NCI-H460 (cell line): ENCODE results near the gene RNF212. TPM values are rescaled to one million over a fixed set of nuclear protein-coding genes. Genes with fewer than 3 reads are reported as not detected.

Experiments used
- DNase-seq: peaks from one replicate; pipeline ENCODE4 v3.0.0-alpha.2; 2016; ENCODE audit warnings: low read depth; ENCODE audit errors: extremely low read depth
- total RNA-seq: library from RNA; depleted of rRNA; stranded (reverse); fragments of >200 nt; shearing (Covaris generic); gene quantifications from 2 replicates; pipeline ENCODE4 v1.2.3, GENCODE V29; 2014

RNF212 gene
- total RNA-seq, 1 experiment from 2014 or later: 9.9 TPM

DNA sequence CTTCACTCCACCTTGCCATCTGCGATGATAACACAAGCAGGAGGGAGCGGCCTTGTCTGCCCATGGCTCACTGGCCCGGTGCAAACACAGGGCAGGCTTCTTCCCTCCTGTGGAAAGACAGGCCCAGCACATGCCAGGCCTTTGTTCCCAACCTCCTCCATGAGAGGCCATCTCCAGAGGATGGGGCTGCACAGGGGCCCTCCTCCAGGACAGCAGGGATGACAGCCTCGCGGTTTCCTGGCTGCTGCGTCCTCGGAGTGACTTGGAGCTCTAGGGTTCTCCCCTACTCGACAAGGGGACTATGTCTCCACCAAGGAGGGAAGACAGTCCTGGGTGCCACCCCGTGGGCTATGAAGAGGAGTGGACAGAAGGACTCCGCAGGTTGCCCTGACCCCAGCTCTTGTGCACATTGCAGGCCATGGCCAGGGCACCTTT lies 21.8 kb downstream of the RNF212 start:
- no peak for DNase-seq

DNA sequence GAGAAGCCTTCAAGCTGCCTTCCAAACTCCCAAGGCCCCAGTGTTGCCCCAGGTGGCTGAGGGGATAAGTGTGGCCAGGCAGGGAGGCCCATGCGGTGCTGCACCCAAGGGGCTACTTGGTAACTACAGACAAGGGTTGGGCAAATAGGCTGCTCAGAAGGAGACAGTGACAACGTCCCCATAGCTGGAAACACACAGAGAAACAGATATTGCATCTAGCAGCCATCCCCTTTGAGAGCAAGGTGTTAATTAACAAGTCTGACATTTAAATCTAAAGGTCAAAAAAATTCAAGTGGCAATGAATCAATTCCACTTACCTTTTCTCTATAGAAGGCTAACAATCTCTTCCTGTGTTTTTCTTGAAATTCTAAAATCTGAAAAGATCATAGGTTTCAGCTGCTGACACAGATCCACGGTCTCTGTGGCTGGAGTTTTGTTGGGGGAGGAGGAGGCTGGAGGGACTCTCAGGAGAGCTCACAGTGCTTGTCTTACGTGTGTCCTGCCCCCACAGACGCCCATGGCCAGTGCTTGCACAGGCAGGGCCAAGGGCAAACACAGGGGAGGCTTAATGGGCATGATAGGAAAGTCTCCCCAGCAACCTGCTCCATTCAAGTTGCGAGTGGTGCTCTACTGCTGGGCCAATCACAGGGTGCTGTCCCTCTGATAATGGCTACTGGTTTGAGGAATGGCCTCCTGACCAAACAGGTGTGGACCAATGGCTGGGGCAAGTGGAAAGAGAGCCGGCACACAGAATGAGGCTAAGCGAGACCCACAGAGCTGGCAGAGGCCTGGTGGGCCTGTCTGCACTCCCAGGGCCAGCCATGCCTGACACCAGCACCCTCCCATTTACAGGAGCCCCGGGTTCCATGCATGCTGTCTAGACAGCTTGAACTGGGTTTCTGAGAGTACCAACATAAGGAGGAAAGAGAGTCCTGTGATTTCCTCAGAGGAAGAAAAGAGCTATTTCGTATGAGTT lies 22.6 kb downstream of the RNF212 start:
- no peak for DNase-seq

DNA sequence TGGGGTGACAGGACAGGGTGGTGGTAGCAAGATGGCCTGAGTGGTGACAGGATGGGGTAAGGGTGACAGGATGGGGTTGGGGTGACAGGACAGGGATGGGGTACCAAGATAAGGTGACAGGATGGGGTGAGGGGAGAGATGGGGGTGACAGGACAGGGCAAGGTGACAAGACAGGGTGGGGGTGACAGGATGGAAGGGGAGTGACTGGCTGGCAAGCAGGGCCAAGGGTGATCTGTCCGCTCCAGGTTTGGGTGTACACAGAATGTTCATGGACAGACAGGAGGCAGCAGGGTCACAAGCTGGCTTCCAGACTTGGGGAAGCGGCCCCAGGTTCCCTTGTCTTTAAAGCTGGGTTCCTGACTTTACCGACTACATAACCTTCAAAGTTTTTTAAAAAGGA lies 23.3 kb downstream of the RNF212 start:
- no peak for DNase-seq

DNA sequence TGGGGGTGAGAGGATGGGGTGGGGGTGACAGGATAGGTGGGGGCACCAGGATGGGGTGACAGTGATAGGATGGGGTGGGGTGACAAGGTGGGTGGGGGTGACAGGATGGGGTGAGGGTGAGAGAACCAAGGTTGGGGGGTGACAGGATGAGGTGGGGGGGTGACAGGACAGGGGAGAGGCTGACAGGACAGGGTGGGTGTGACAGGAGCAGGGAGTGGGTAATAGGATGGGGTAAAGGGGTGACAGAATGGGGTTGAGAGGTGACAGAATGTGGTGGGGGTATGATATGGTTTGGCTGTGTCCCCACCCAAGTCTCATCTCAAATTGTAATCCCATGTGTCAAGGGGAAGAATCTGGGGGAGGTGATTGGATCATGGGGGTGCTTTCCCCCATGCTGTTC lies 26.0 kb downstream of the RNF212 start:
- DNase-seq: no peak

DNA sequence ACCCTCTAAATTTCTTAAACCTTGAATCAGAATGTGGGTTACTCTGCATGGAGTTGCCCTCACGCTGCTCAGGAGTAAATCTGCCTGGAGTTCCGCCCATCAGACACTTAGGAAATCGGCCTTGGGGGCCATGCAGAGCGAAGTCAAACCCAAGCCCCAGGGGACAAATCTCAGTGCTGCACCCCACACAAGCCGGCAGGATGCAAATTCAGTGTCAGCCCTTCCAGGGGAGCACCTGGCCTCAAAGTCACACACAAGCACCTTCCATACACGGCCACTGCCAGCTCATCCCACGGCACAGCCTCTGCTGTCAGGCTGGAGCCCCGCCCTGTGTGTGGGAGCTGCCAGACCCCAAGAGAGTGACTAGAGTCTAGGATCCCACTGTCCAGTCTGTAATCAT lies 27.4 kb downstream of the RNF212 start:
- no peak for DNase-seq

DNA sequence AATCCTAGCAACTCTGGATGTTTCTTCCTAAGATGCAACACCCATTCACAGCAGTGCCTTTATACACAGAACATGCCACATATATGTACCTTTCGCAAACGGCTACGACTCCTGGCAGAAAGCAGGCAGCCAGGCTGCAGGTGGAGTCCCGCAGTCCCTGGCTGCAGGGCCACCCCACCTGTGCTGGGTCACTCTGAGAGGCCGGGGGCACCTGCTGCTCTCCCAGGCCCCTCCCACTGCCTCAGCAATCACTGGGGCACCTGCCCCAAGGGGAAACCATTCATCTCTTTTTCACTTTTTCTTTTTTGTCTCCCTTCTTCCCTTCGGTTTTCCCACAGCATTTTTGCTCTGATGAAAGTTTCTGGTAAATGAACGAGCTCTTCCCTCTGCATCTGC lies 28.0 kb downstream of the RNF212 start:
- no peak for DNase-seq

DNA sequence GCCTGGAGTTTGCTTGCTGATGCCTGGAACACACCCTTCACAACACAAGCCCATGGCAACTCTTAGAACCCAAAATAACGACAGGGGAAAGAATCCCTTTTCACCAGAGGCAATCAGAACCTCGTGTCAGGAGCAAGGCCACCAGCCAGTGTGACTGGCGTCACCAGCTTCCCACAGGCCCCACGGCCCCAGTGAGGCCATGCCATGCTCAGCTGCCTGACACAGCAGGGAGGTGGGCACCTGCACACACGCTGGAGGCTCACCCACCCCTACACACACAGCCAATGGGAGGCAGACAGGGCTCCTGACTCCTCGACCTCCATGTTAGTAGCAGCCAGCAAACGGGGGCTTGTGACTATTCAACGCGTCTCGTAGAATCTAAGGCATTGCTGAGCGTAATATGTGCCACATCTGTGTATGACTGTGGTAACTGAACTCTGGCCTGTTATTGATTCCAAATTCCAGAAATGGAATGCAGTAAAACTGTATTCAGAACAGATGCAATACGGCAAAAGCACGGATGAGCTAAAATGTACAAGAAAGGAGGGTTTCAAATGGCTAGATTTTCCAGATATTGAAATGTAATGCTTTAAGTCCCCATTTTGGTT lies 28.5 kb downstream of the RNF212 start:
- no peak for DNase-seq

DNA sequence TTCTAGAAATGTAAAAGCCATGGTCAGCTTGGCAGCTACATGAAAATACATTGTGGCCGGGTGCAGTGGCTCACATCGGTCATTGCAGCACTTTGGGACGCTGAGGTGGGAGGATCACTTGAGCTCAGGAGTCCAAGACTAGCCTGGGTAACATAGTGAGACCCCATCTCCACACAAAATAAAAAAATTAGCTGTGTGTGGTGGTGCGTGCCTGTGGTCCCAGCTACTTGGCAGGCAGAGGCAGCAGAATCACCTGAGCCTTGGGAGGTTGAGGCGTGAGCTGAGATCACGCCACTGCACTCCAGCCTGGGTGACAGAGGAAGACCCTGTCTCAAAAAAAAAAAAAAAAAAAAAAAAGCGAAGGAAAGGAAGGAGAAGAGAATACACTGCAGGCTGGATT lies 29.0 kb downstream of the RNF212 start:
- DNase-seq: no peak

DNA sequence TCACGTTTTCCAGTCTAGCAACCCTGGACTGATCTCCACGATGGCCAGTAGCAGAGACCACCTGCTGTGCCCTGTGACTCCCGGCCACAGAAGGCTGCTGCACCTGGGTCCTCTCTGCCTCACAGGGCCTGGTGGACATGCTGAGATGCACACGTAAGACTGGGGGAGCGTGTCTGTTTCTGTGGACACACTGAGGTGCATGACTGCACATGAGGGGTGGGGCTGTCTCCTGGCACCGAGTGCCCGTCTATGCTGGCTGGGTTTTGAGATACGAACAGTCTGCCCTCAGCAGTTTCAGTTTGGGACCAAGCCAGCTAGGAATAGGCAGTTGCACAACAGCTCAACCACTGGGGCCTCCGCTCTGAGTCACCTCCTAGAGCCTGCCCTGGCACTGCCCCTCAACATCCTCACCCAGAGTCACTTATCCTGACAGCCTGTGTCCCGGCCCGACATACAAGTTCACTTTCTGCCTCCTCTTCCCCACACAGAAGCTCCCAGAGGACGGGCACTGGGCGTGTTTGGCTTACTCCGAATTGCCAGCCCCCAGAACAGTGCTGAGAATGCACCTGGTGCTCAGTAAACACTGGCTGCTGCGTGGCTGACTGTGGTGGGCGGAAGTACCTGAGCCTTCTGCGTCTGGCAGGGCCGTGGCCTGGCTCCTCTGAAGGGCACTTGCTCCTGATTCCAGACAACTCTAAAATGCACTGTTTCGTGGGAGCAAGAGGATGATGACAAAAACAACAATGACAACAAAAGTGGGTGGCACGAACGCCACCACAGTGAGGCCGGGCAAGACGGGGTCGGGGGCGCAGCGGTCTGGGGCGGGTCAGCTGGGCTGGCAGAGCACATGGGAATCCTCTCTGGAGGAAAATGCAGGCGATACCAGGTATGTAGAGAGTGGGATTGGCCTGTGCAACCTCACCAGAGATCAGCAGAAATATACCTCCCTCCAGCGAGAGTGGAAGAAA lies 30.9 kb downstream of the RNF212 start:
- peak; percentile 95 for DNase-seq

DNA sequence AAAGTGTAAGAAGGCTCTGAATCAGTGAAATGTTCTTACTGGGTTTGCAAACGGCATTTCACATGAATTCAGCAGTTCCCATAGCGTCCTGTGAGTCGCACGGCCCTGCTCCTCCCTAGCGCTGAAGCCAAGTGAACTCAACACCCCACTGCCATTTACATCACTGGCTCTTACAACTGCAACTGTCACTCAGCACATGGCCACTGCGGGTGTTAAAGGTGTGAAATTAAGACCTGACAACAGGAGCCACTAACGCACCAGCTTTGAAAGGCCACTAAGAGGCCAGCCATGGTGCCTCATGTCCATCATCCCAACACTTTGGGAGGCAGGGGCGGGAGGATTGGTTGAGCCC lies 31.7 kb downstream of the RNF212 start:
- DNase-seq: peak; percentile 93

DNA sequence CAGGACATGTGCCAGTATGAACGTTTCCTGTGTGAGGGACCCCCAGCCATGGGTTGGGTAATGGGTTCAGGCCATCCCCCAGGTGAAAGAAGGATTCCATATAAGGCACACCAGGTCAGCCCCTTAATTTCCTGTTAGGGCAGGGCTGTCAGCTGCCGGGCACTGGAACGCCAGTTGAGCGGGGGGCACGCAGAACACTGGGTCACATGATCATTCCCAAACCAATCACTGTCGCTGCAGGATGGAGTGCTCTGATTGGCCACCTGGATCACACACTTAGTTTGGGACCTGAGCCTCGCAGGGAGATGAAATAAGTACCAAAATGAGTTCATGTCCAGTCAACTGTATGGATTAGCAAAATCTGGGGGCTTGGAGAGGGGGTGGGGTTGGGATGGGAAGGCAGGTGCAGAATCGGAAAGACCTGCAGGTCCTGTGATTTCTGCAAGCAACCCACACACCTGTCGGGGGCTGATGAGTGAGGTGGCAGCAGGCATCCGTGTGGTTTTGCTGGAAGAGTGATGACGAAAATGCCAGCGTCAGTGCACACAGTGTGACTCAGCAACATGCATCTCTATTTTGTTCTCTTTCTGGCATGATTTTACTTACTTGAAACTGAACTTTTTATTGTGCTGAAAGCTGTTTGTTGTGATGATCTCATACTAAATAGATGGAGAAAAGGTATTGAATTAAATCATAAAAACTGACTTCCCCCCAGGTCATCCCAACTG lies 32.2 kb downstream of the RNF212 start:
- DNase-seq: peak; percentile 65

DNA sequence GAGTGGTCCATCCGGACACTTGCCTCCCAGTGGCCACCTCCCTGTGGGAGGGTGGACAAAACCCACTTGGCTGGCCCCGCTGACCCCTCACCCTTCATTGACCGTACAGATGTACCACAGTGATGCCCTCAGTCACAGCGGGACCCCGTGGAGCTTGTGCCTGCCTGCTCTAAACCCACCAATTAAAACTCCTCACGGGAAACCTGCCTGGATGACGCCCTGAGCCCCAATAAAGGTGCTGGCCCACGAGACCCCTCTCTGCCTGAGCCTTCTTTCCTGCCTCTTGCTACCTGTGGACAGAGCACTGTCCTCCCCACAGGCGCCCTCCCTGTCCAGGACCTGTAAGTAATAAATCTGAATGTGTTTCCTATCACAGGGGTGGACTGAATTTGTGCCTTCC lies 32.9 kb downstream of the RNF212 start:
- DNase-seq: no peak

DNA sequence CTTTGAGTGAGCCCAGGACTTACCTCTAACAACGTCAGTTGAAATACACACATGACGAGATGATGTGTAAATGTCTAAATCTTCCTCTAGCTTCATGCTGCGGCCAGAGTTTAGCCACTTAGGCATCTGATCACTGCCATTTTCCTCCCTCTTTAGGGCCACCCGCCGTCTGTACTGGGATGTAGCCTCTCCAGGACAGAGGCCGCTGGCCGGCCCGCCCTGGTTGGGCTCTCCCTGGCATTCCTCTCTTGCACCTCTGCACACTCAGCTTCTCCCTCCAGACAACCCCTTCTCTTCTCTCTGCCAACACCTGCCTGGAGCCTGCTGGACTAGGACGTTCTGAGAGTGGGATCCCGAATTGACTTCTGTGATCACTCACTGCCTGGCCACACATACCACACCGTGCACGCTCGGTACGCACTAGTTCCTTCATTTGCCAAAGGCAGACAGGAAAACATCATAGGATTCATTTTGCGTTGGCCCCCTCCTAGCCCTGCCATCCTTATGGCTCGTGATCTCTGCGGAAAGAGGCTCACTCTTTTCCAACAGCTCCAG lies 33.6 kb downstream of the RNF212 start:
- no peak for DNase-seq

DNA sequence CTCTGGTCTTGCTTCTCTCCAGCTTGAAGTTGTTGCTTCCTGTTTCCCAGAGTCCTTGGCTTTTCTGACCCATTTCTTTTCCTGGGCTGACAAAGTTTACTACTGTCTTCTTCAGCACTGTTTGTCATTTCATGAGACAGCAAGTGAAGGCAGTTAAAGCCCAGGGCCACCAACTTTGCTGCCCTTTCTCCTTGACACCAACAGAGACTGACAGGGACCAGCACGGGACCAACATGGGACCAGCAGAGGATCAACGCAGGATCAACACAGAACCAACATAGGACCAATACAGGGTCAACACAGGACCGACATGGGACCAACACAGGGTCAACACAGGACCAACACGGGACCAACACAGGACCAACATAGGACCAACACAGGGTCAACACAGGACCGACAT lies 34.9 kb downstream of the RNF212 start:
- DNase-seq: no peak

DNA sequence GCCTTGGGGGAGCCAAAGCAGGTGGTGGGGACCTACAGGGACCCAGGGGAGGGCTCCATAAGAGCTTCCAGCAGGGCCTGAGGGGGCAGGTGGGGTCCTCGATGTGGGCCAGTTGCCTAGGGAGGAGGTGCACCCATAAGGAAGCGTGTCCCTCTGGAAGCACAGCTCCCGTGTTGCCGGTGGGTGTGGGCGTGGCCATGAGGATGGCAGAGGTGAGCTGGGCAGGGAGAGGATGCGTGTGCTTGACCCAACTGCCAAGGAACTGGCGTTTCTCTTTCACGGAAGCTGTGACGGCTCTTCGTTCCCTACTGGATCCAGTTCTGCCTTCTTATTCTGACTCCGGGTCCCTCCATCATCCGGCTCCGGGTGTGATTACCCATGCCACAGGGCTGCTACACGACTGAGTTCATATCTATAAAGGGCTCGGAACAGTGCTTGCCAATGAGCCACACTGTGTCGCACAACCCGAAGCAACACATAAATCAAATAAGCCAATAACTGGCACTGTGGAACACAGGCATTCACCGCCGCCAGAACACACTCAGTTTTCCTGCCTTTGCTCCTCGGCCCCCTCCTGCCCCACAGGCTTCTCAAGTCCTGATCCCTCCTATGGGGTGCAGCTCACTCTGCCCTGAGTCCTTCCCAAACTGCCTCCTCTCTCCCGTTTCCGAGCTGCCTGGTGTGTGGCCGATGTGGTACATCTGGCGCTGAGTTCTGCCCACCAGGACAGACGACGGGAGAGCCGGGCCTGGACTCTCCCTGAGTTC lies 35.5 kb downstream of the RNF212 start:
- no peak for DNase-seq

DNA sequence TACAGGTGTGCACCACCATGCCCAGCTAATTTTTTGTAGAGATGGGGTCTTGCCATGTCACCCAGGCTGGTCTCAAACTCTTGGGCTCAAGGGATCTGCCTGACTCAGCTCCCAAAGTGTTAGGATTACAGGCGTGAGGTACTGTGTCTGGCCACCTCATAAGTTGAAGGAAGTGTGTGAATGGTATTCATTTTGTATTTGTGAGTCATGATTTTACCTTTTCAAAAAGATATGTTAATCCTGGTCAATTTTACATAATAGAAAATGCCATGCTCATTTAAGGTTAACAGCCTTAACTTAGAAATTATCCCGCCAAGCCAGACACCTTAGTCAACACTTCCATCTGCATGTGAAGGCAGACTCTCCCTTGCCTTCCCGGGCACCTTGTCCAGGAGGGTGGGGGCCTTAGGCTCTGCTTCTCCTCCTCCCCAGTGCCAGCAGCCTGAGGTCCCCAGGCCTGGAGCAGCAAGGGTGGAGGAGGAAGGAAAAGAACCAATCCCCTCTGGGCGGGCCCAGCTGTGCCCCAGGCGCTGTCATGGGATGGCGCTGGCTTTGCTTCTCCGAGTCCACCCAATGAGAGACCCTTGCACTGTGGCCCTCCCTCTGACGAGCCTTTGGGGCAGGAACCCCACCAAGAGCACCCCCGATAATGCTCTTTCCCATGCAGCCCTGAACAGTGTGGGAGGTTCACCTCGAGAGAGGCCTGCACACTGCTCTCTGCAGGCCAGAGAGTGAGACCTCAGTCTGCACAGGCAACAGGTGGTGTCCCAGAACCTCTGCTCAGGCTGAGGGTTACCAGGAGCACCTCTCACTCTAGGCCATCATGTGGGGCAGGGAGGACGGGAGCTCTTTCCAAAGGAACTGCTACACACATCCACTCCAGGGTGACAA lies 37.3 kb downstream of the RNF212 start:
- DNase-seq: no peak

DNA sequence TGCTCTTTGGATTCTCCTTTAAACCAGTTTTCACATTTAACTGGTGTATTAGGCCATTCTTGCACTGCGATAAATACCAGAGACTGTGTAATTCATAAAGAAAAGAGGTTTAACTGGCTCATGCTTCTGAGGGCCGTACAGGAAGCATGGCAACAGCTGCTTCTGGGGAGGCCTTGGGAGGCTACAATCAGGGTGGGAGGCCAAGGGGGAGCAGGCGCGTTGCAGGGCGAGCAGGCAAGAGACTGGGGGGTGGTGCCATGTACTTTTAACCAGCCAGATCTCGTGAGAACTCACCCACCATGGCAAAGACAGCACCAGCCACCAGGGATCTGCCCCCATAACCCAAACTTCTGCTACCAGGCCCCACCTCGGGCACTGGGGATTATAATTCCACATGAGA lies 38.1 kb downstream of the RNF212 start:
- no peak for DNase-seq

DNA sequence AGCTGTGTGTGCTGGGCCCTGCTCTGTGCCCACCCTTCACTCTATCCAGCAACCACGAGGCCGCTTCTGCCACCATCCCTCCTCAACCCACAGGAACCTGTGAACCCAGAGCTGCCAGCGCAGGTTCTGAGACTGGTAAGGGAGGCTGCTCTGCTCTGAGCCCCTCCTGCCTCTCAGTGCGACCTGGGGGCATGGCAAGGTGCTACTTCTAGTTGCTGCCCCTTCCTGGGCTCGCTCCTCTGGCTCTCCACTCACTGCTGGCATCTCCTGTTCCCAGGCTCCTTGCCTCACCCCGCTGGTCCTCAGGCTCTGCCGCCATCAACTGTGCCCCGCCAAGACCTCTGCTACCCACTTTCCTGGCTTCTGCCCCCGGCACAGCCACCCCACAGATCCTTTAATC lies 39.3 kb downstream of the RNF212 start:
- no peak for DNase-seq
